K562 (cell line): ENCODE data around the gene UBR1. TPM values are rescaled to one million over a fixed set of nuclear protein-coding genes. Genes with fewer than 3 reads are reported as not detected.

Experiments used
- DPF2 ChIP-seq: fragments of 450-650 bp; IDR thresholded peaks from 2 replicates; pipeline ENCODE4 v1.6.1; 2016
- FOS ChIP-seq: IDR thresholded peaks from 3 replicates; pipeline ENCODE4 v1.6.1; 2011; ENCODE audit not compliant: insufficient read length; ENCODE audit errors: extremely low read depth
- MLLT1 ChIP-seq, 2 experiments: fragments of 450-650 bp; IDR thresholded peaks; 2 replicates each; pipeline ENCODE4 v1.6.1; 2016
- MTA1 ChIP-seq: fragments of 450-650 bp; IDR thresholded peaks from 2 replicates; pipeline ENCODE4 v1.6.1; 2017; ENCODE audit warnings: borderline replicate concordance
- MYC ChIP-seq, 2 experiments: fragments of 250-450 bp in 1 of 2; sonication (Bioruptor Pico) in 1 of 2; IDR thresholded peaks; 2 replicates each; pipeline versions ENCODE4 v1.5.1 to v1.6.1; 2012 to 2021; ENCODE audit warnings: low read depth in 2 of 2, borderline replicate concordance in 1 of 2, improper control_type of control experiment in 1 of 2, low read length in 1 of 2, mild to moderate bottlenecking in 1 of 2, moderate library complexity in 1 of 2
- RBFOX2 ChIP-seq: fragments of 200-400 bp; formaldehyde crosslinking; IDR thresholded peaks from 2 replicates; pipeline ENCODE4 v1.6.1; 2017; ENCODE audit warnings: low read depth, mild to moderate bottlenecking, low read length, moderate library complexity
- SMAD4 ChIP-seq: fragments of 250-450 bp; sonication (Bioruptor Pico); conservative IDR thresholded peaks from 2 replicates; pipeline ENCODE4 v1.8.0; 2021; ENCODE audit warnings: inconsistent platforms, mild to moderate bottlenecking, moderate library complexity
- ZKSCAN1 ChIP-seq: fragments of 150-350 bp; IDR thresholded peaks from 2 replicates; pipeline ENCODE4 v1.6.1; 2016; ENCODE audit warnings: low read depth, low read length
- ZNF407 ChIP-seq: fragments of 450-650 bp; IDR thresholded peaks from 2 replicates; pipeline ENCODE4 v1.6.1; 2016; ENCODE audit warnings: low read depth
- ZNF589 ChIP-seq: fragments of 200-800 bp; sonication (Bioruptor generic); IDR thresholded peaks from 2 replicates; pipeline ENCODE4 v1.6.1; 2016; ENCODE audit warnings: low read depth, missing genetic modification characterization, missing compliant biosample characterization
- polyA plus RNA-seq, 8 experiments: library from polyadenylated mRNA; depleted of rRNA in 4 of 8; stranded (reverse) in 5 of 8; unstranded in 3 of 8; fragments of >200 nt; fragmentation: Nextera tagmentation in 2 of 8; fragmentation: Illumina TruSeq in 1 of 8; extraction: Ambion mirVana in 2 of 8; extraction: Trizol in 1 of 8; gene quantifications; 2 replicates each; pipeline versions ENCODE4 v1.2.1 to v1.2.3, GENCODE V29; 2011 to 2014; ENCODE audit warnings: inconsistent platforms in 1 of 8, missing spikeins in 1 of 8
- total RNA-seq, 7 experiments: library from RNA; depleted of rRNA in 6 of 7; stranded (reverse); fragments of >200 nt in 6 of 7; fragmentation: Illumina TruSeq in 2 of 7; extraction: Trizol in 2 of 7; gene quantifications; 2 replicates each; pipeline versions ENCODE4 v1.2.1 to v1.2.3, GENCODE V29; 2011 to 2021; ENCODE audit warnings: low replicate concordance in 1 of 7

Gene UBR1
- total and polyA plus RNA-seq, 9 of the 15 experiments (the other 6 are each of a cell fraction or from before 2014, with no cell fraction given): 5.8 to 30.7 (median 15.3) TPM

GRCh38 chr15:43132830-43133429 is 27.1 kb upstream of the UBR1 start (continued):
- TF ChIP-seq ZNF407: no peak
- TF ChIP-seq FOS: no peak
- no peak for TF ChIP-seq RBFOX2
- TF ChIP-seq DPF2: peak; percentile 50; the same call in 1 of the 2 replicates
- TF ChIP-seq ZNF589: no peak
- 0 out of 2 replicates have a peak, but pooled peaks have one; percentile 25 for TF ChIP-seq MTA1
- no peak for TF ChIP-seq MYC (IDR thresholded peaks at IDR 0.05; ENCODE audit: low read depth, low read length)
- TF ChIP-seq MYC (CRISPR knock-in tag; IDR thresholded peaks at IDR 0.05; ENCODE audit: borderline replicate concordance, low read depth): 0 out of 2 replicates have a peak, but pooled peaks have one; percentile 38
- no peak for TF ChIP-seq ZKSCAN1
- TF ChIP-seq SMAD4 (CRISPR knock-in tag): no peak
- peak in 1 of 2 experiments; percentile 16; a peak in 1 of 4 replicates for TF ChIP-seq MLLT1 (IDR thresholded peaks at IDR 0.05)
